Hindlimb muscle (tissue), 1 donor: ENCODE data around the gene PCDHA2. TPM values are rescaled to one million over a fixed set of nuclear protein-coding genes. Genes with fewer than 3 reads are reported as not detected.
"Not testable (repeated sequence)": the region's sequence is repeated elsewhere in the genome, so short reads cannot be mapped to it uniquely, and the experiment has no call there.

Source experiments
- DNase-seq: peaks from one replicate; pipeline ENCODE4 v3.0.0-alpha.2; 2013
- polyA plus RNA-seq: library from polyadenylated mRNA; unstranded; fragments of 120-200 nt; gene quantifications from one replicate; pipeline ENCODE4 v1.2.1, GENCODE V29; 2013; ENCODE audit not compliant: insufficient read length

The PCDHA2 gene
- polyA plus RNA-seq, 1 donor: 0.06 TPM

DNA sequence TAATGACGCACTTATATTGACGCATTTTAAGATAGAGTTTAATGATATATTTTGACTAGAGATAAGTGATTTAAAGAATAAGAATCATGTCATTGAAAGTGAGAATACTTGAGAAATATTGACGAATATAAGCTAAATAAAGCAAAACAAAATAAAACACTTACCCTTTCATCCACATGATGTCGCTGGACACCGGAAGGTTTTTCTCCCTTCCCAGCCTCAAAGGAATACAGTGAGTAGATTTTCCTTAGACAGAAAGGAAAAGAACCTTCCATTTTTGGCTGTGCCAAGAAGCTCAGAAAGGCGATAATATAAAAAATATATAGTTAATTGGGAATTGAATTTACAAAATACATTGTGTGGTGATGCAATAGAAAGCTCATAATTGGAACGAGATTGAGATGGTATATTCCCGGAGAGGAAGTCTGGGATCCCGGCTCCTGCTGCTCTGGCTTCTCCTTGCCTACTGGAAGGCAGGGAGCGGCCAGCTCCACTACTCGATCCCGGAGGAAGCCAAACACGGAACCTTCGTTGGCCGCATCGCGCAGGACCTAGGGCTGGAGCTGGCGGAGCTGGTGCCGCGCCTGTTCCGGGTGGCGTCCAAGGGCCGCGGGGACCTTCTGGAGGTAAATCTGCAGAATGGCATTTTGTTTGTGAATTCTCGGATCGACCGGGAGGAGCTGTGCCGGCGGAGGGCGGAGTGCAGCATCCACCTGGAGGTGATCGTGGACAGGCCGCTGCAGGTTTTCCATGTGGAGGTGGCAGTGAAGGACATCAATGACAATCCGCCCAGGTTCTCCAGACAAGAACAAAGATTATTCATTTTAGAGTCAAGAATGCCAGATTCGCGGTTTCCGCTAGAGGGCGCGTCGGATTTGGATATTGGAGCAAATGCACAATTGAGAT lies 27.0 kb downstream of the PCDHA2 start, which contains the start of gene PCDHA5:
PCDHA5 (plus strand) TSS at position 239 of the 906 bp plus-strand sequence.
- no peak for DNase-seq

DNA sequence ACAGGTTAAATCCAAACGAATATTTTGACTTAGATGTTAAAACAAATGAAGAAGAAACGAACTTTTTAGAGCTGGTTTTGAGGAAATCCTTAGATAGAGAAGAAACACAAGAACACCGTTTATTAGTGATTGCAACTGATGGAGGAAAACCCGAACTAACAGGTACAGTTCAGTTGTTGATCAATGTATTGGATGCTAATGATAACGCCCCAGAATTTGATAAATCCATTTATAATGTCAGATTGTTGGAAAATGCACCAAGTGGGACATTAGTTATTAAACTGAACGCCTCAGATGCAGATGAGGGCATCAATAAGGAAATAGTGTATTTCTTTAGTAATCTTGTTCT lies 27.6 kb downstream of the PCDHA2 start:
- DNase-seq: no peak

DNA sequence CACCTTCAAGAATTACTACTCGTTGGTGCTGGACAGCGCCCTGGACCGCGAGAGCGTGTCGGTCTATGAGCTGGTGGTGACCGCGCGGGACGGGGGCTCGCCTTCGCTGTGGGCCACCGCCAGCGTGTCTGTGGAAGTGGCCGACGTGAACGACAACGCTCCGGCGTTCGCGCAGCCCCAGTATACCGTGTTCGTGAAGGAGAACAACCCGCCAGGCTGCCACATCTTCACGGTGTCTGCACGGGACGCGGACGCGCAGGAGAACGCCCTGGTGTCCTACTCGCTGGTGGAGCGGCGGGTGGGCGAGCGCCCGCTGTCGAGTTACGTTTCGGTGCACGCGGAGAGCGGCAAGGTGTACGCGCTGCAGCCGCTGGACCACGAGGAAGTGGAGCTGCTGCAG lies 28.3 kb downstream of the PCDHA2 start:
- not testable (repeated sequence) for DNase-seq

DNA sequence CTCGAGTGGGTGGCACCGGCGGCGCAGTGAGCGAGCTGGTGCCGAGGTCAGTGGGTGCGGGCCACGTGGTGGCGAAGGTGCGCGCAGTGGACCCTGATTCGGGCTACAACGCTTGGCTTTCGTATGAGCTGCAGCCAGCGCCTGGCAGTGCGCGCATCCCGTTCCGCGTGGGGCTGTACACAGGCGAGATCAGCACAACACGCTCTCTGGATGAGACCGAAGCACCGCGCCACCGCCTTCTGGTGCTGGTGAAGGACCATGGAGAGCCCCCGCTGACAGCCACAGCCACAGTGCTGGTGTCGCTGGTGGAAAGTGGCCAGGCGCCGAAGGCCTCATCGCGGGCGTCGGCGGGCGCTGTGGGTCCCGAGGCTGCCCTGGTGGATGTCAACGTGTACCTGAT lies 28.8 kb downstream of the PCDHA2 start:
- no peak for DNase-seq

DNA sequence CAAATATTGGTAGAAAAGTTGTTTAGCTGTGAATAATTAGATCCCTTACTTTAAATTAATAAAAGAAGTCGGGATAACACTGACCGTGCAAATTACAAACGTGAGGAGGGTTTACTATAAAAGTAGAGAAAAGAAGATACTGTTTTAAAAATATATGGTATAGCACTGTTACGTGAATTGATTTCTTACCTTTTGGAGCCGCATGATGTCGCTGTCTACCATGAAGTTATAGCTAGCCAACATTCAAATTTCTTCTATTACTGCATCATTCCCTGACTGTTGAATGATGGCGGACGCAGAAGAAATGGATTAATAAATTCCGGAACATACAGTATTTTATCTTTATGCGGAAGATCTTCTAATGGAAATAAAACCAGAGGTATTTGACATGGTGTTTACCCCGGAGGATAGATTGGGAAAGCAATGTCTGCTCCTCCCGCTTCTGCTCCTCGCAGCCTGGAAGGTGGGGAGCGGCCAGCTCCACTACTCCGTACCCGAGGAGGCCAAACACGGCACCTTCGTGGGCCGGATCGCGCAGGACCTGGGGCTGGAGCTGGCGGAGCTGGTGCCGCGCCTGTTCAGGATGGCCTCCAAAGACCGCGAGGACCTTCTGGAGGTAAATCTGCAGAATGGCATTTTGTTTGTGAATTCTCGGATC lies 33.2 kb downstream of the PCDHA2 start, which contains the start of gene PCDHA6:
PCDHA6 (plus strand) TSS at position 257 of the 658 bp plus-strand sequence; CDS start at position 389, 132 bp downstream.
- no peak for DNase-seq

DNA sequence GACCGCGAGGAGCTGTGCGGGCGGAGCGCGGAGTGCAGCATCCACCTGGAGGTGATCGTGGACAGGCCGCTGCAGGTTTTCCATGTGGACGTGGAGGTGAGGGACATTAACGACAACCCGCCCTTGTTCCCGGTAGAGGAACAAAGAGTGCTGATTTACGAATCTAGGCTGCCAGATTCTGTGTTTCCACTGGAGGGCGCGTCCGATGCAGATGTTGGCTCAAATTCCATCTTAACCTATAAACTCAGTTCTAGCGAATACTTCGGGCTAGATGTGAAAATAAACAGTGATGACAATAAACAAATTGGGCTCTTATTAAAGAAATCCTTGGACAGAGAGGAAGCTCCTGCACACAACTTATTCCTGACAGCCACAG lies 33.7 kb downstream of the PCDHA2 start:
- no peak for DNase-seq

DNA sequence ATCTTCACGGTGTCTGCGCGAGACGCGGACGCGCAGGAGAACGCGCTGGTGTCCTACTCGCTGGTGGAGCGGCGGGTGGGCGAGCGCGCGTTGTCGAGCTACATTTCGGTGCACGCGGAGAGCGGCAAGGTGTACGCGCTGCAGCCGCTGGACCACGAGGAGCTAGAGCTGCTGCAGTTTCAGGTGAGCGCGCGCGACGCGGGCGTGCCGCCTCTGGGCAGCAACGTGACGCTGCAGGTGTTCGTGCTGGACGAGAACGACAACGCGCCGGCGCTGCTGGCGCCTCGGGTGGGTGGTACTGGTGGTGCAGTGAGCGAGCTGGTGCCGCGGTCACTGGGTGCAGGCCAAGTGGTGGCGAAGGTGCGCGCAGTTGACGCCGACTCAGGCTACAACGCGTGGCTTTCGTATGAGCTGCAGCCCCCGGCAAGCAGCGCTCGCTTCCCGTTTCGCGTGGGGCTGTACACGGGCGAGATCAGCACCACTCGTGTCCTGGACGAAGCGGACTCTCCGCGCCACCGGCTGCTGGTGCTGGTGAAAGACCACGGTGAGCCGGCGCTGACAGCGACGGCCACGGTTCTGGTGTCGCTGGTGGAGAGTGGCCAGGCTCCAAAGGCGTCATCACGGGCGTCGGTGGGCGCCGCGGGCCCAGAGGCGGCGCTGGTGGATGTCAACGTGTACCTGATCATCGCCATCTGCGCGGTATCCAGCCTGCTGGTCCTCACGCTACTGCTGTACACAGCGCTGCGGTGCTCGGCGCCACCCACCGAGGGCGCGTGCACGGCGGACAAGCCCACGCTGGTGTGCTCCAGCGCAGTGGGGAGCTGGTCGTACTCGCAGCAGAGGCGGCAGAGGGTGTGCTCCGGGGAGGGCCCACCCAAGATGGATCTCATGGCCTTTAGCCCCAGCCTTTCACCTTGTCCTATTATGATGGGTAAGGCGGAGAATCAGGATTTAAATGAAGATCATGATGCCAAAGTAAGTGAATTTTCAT lies 35.2 kb downstream of the PCDHA2 start:
- not testable (repeated sequence) for DNase-seq

DNA sequence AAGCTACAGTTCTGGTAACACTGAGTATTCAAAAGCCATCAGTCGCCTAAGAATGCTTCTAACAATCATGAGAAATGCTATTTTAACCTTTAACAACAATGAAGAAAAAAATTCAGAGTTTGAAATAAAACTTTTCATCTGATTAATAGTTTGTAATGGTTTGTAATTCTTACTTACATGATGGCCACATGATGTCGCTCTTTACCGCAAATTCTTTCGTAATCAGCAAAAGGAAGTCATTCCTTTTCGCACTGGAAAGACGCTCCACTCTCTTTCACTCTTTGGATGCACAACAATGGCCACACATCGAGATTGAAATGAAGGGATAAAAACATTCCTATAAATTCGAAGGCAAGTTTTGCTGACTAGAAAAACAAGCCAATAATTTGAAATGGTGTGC lies 39.3 kb downstream of the PCDHA2 start, which contains the start of gene PCDHA7:
PCDHA7 (plus strand) TSS at position 277 of the 400 bp plus-strand sequence; CDS start at position 392, 115 bp downstream.
- DNase-seq: no peak

DNA sequence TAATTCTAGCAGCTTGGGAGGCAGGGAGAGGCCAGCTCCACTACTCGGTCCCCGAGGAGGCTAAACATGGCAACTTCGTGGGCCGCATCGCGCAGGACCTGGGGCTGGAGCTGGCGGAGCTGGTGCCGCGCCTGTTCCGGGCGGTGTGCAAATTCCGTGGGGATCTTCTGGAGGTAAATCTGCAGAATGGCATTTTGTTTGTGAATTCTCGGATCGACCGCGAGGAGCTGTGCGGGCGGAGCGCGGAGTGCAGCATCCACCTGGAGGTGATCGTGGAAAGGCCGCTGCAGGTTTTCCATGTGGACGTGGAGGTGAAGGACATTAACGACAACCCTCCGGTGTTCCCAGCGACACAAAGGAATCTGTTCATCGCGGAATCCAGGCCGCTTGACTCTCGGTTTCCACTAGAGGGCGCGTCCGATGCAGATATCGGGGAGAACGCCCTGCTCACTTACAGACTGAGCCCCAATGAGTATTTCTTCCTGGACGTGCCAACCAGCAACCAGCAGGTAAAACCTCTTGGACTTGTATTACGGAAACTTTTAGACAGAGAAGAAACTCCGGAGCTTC lies 39.9 kb downstream of the PCDHA2 start:
- not testable (repeated sequence) for DNase-seq

DNA sequence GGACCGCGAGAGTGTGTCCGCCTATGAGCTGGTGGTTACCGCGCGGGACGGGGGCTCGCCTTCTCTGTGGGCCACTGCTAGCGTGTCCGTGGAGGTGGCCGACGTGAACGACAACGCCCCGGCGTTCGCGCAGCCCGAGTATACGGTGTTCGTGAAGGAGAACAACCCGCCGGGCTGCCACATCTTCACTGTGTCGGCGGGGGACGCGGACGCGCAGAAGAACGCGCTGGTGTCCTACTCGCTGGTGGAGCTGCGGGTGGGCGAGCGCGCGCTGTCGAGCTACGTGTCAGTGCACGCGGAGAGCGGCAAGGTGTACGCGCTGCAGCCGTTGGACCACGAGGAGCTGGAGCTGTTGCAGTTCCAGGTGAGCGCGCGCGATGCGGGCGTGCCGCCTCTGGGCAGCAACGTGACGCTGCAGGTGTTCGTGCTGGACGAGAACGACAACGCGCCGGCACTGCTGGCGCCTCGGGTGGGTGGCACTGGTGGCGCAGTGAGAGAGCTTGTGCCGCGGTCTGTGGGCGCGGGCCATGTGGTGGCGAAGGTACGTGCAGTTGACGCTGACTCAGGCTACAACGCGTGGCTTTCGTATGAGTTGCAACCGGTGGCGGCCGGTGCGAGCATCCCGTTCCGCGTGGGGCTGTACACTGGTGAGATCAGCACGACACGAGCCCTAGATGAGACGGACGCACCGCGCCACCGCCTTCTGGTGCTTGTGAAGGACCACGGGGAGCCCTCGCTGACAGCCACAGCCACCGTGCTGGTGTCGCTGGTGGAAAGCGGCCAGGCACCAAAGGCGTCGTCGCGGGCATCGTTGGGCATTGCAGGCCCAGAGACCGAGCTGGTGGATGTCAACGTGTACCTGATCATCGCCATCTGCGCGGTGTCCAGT lies 41.2 kb downstream of the PCDHA2 start:
- no peak for DNase-seq

DNA sequence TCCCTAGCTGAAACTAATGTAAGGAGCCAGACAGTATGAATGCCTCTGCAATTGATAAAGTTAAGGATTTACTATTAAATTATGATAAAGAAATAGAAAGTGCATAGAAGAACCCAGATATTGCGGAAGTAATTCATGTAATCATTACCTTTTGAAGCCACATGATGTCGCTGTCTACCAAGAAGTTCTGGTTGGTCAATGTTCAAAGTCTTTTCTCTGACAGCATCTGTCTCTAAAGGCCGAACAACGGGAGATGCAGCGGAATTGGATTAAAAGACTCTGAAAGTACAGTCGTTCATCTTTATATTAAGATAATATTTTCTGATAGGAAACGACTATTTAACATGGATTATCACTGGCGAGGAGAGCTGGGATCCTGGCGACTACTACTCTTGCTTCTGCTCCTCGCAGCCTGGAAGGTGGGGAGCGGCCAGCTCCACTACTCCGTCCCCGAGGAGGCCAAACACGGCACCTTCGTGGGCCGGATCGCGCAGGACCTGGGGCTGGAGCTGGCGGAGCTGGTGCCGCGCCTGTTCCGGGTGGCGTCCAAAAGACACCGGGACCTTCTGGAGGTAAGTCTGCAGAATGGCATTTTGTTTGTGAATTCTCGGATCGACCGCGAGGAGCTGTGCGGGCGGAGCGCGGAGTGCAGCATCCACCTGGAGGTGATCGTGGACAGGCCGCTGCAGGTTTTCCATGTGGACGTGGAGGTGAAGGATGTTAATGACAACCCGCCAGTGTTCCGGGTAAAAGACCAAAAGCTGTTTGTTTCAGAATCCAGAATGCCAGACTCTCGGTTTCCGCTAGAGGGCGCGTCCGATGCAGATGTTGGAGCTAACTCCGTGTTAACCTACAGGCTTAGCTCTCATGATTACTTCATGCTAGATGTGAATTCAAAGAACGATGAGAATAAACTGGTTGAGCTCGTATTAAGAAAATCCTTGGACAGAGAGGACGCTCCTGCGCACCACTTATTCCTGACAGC lies 46.6 kb downstream of the PCDHA2 start, which contains the start of gene PCDHA8:
PCDHA8 (plus strand) TSS at position 210 of the 985 bp plus-strand sequence; CDS start at position 345, 135 bp downstream.
- DNase-seq: no peak

DNA sequence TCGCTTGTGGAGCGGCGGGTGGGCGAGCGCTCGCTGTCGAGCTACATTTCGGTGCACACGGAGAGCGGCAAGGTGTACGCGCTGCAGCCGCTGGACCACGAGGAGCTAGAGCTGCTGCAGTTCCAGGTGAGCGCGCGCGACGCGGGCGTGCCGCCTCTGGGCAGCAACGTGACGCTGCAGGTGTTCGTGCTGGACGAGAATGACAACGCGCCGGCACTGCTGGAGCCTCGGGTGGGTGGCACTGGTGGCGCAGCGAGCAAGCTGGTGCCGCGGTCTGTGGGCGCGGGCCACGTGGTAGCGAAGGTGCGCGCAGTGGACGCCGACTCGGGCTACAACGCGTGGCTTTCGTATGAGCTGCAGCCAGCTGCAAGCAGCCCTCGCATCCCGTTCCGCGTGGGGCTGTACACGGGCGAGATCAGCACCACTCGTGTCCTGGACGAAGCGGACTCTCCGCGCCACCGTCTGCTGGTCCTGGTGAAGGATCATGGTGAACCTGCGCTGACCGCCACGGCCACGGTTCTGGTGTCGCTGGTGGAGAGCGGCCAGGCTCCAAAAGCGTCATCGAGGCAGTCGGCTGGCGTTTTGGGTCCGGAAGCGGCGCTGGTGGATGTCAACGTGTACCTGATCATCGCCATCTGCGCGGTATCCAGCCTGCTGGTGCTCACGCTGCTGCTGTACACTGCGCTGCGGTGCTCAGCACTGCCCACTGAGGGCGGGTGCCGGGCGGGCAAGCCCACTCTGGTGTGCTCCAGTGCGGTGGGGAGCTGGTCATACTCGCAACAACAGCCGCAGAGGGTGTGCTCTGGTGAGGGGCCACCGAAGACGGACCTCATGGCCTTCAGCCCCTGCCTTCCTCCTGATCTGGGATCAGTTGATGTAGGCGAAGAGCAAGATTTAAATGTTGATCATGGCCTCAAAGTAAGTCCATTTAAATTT lies 48.4 kb downstream of the PCDHA2 start:
- DNase-seq: no peak

Other genes starting within 250 kb of the PCDHA2 start
- 8.6 TPM for gene EIF4EBP3, start 247.2 kb upstream of the PCDHA2 start, polyA plus RNA-seq
- 20.5 TPM for gene SRA1, start 237.4 kb upstream of the PCDHA2 start, polyA plus RNA-seq
- 28.8 TPM for gene APBB3, start 230.3 kb upstream of the PCDHA2 start, polyA plus RNA-seq
- gene SLC35A4, start 230.0 kb upstream of the PCDHA2 start, polyA plus RNA-seq: 59.9 TPM
- 30.9 TPM for gene CD14, start 161.7 kb upstream of the PCDHA2 start, polyA plus RNA-seq
- 11.0 TPM for gene TMCO6, start 155.4 kb upstream of the PCDHA2 start, polyA plus RNA-seq
- 57.7 TPM for gene NDUFA2, start 147.2 kb upstream of the PCDHA2 start, polyA plus RNA-seq
- gene IK, start 147.0 kb upstream of the PCDHA2 start, polyA plus RNA-seq: 104 TPM
- gene WDR55, start 129.9 kb upstream of the PCDHA2 start, polyA plus RNA-seq: 14.3 TPM
- gene DND1, start 121.3 kb upstream of the PCDHA2 start, polyA plus RNA-seq: not detected
- gene HARS1, start 103.5 kb upstream of the PCDHA2 start, polyA plus RNA-seq: 53.2 TPM
- gene HARS2, start 103.4 kb upstream of the PCDHA2 start, polyA plus RNA-seq: 24.7 TPM
- 72.8 TPM for gene ZMAT2, start 94.4 kb upstream of the PCDHA2 start, polyA plus RNA-seq
- gene PCDHA1, start 8.7 kb upstream of the PCDHA2 start, polyA plus RNA-seq: not detected
- gene PCDHA3, start 6.2 kb downstream of the PCDHA2 start, polyA plus RNA-seq: 0.18 TPM
- 0.12 TPM for gene PCDHA4, start 12.2 kb downstream of the PCDHA2 start, polyA plus RNA-seq
- gene PCDHA5, start 26.8 kb downstream of the PCDHA2 start, polyA plus RNA-seq: not detected
- not detected for gene PCDHA6, start 33.1 kb downstream of the PCDHA2 start, polyA plus RNA-seq
- 0.19 TPM for gene PCDHA7, start 39.4 kb downstream of the PCDHA2 start, polyA plus RNA-seq
- not detected for gene PCDHA8, start 46.3 kb downstream of the PCDHA2 start, polyA plus RNA-seq
- gene PCDHA9, start 53.5 kb downstream of the PCDHA2 start, polyA plus RNA-seq: not detected
- gene PCDHA10, start 61.0 kb downstream of the PCDHA2 start, polyA plus RNA-seq: 0.25 TPM
- gene PCDHA11, start 74.1 kb downstream of the PCDHA2 start, polyA plus RNA-seq: 0.30 TPM
- gene PCDHA12, start 80.5 kb downstream of the PCDHA2 start, polyA plus RNA-seq: 0.06 TPM
- gene PCDHA13, start 87.3 kb downstream of the PCDHA2 start, polyA plus RNA-seq: 0.21 TPM
- 0.22 TPM for gene PCDHAC1, start 131.4 kb downstream of the PCDHA2 start, polyA plus RNA-seq
- gene PCDHAC2, start 171.6 kb downstream of the PCDHA2 start, polyA plus RNA-seq: 2.0 TPM